Hematopoietic multipotent progenitor cell treated with erythropoietin and hydrocortisone succinate and interleukin-3 and kit ligand, for 17 days (in vitro differentiated cells): ENCODE measurements around the gene DVL3.

Experiments
- DNase-seq: peaks from one replicate; pipeline ENCODE4 v3.0.0-alpha.2; 2015; ENCODE audit warnings: low spot score

The DVL3 gene

DNA sequence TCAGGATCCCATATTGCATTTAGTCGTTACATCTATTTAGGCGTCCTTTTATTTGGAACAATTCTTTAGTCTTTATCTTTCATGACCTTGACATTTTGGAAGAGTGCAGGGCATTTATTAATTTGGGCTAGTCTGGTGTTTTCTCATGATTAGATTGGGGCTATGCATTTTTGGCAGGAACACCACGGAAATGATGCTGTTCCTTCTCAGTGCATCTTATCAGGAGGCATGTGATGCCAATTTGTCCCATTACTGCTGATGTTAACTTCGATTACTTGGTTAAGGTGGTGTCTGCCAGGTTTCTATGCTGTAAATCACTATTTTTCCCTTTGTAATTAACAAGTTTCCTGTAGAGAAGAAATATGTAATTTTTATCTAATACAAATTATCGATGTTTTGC, 56.1 kb downstream of the DVL3 start:
- no peak for DNase-seq

DNA sequence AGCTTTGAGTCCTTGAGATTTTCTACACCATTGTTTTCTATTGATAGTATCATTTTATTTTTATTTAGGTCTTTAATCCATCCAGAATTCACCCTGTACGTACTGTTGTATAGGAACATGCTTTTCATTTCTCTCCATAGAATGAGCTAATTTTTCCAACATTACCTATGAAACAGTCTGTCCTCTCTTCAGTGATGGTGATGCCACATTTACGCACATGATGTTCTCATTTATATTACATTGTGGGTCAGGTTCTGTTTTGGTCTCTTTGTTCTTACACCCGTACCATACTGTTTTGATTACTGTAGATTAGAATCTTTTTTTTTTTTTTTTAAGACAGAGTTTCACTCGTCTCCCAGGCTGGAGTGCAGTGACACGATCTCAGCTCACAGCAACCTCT, 56.5 kb downstream of the DVL3 start:
- no peak for DNase-seq

DNA sequence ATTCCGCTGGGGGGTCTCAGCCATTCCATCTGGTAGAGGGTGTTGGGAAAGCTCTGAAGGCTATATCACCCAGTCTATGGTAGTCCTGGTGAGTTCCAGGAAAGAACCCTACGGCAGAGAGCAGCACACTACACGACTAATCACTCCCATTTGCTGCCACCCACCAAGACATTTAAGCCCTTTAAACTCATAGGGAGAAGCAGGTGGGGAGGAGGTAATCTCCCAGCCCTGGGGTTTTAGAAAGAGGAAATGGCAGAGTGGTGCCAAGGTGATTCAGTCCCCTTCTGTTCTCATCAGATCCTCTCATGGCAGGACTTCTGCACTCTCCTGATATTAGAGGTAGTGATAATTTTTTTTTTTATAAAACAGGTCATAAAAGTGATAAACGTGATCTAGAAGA, 63.6 kb downstream of the DVL3 start:
- no peak for DNase-seq

DNA sequence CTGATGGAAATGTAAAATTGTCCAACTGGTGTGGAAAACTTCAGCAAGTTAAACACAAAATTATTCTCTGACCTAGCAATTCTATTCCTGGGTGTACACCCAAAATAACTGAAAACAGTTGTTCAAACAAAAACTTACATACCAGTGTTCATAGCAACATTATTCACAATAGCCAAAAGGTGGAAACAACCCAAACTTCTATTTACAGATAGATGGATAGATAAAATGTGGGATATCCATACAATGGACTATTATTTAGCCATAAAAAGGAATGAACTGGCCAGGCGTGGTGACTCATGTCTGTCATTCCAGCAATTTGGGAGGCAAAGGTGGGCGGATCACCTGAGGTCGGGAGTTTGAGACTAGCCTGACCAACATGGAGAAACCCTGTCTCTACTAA, 67.3 kb downstream of the DVL3 start:
- DNase-seq: no peak
